HepG2 (cell line): ENCODE data around the gene ARL11.

Experiments
- ATF7-NPFF ChIP-seq: sonication (generic); formaldehyde crosslinking; IDR thresholded peaks from 2 replicates; pipeline ENCODE4 v1.8.1; 2023; ENCODE audit warnings: mild to moderate bottlenecking, low read depth, missing genetic modification reagents, moderate library complexity
- GATA4 ChIP-seq: sonication (generic); IDR thresholded peaks from 2 replicates; pipeline ENCODE4 v1.6.1; 2016; ENCODE audit warnings: antibody characterized with exemption, low read depth, borderline replicate concordance
- GTF2F1 ChIP-seq: fragments of 150-350 bp; IDR thresholded peaks from 2 replicates; pipeline ENCODE4 v1.6.1; 2014; ENCODE audit warnings: low read length
- NCOA2 ChIP-seq: sonication (generic); formaldehyde crosslinking; IDR thresholded peaks from 2 replicates; pipeline ENCODE4 v1.8.0; 2022; ENCODE audit warnings: inconsistent platforms
- NFYB ChIP-seq: sonication (generic); formaldehyde crosslinking; IDR thresholded peaks from 2 replicates; pipeline ENCODE4 v1.4.0; 2020; ENCODE audit warnings: missing genetic modification reagents
- TMF1 ChIP-seq: sonication (generic); formaldehyde crosslinking; IDR thresholded peaks from 2 replicates; pipeline ENCODE4 v1.8.1; 2022; ENCODE audit warnings: low read depth, missing genetic modification reagents
- ZFP37 ChIP-seq: sonication (generic); formaldehyde crosslinking; IDR thresholded peaks from 2 replicates; pipeline ENCODE4 v1.4.0; 2020; ENCODE audit warnings: missing genetic modification reagents, borderline replicate concordance
- ZNF20 ChIP-seq: sonication (generic); formaldehyde crosslinking; IDR thresholded peaks from 2 replicates; pipeline ENCODE4 v1.4.0; 2020; ENCODE audit warnings: mild to moderate bottlenecking, moderate library complexity, missing genetic modification reagents
- ZNF530 ChIP-seq: sonication (generic); formaldehyde crosslinking; IDR thresholded peaks from 2 replicates; pipeline ENCODE4 v1.5.0; 2020; ENCODE audit warnings: low read depth, mild to moderate bottlenecking, missing genetic modification reagents

DNA sequence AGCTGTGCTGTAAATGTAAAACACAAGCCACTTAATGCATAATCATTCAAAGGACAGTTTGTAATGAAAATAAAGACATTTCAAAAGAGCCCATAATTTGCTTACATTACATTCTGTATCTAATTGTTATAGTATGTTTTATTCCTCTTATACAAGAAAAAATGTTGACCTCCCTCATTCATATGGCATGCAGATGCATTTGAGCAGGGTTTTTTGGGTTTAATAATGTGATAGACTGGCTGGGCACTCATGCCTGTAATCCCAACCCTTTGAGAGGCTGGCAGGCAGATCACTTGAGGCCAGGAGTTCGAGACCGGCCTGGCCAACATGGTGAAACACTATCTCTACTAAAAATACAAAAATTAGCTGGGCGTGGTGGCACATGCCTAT, 11.6 kb upstream of the ARL11 start:
- no peak for TF ChIP-seq NCOA2 (CRISPR knock-in tag)
- no peak for TF ChIP-seq TMF1 (CRISPR knock-in tag)
- TF ChIP-seq ATF7-NPFF (CRISPR knock-in tag) = no peak
- TF ChIP-seq ZNF530 (CRISPR knock-in tag) = no peak
- TF ChIP-seq GATA4 = no peak
- TF ChIP-seq ZFP37 (CRISPR knock-in tag) = no peak
- no peak for TF ChIP-seq ZNF20 (CRISPR knock-in tag)
- TF ChIP-seq GTF2F1 = no peak
- TF ChIP-seq NFYB (CRISPR knock-in tag) = no peak
